PC-3 (cell line): ENCODE data around the gene NTPCR. TPM values are rescaled to one million over a fixed set of nuclear protein-coding genes. Genes with fewer than 3 reads are reported as not detected.

Experiments
- ATAC-seq: fragments of 200-7000 bp; cut with Tn5 transposase; 2 replicates; pipeline ENCODE4 v1.9.1; 2020; ENCODE audit warnings: mild to moderate bottlenecking, moderate library complexity
- Bru-seq: library from RNA; stranded (reverse); fragments of 400-500 nt; gene quantifications from one replicate; lab custom pipeline; 2021; lab: Mats Ljungman, UMichigan
- BruChase-seq, 2 experiments: library from RNA; stranded (reverse); fragments of 400-500 nt; gene quantifications; one replicate each; lab custom pipeline; 2021; lab: Mats Ljungman, UMichigan
- BruUV-seq: library from RNA; stranded (reverse); fragments of 400-500 nt; replicated peaks from 2 replicates; lab custom pipeline; 2021; lab: Mats Ljungman, UMichigan
- CTCF ChIA-PET: fragments of 300-600 bp; sonication (Branson Sonifier 250); formaldehyde crosslinking; loops from one replicate; lab custom pipeline; 2022; ENCODE audit warnings: antibody characterized with exemption; lab: Charles Lee
- POLR2A ChIA-PET: fragments of 300-600 bp; sonication (Branson Sonifier 250); formaldehyde crosslinking; loops from one replicate; lab custom pipeline; 2022; ENCODE audit warnings: antibody characterized with exemption; ENCODE audit not compliant: unreplicated experiment; lab: Charles Lee
- DNase-seq: peaks from one replicate; pipeline ENCODE4 v3.0.0-alpha.2; 2015
- H2AFZ ChIP-seq: fragments of 300-600 bp; sonication (generic); 2 replicates; pipeline ENCODE4 v1.6.0; 2016; ENCODE audit warnings: antibody characterized with exemption, low read length
- H3F3A ChIP-seq: fragments of 300-600 bp; sonication (generic); one replicate; pipeline ENCODE4 v1.6.0; 2017; ENCODE audit warnings: antibody characterized with exemption, low read length, control low read depth, mild to moderate bottlenecking; ENCODE audit not compliant: unreplicated experiment
- H3K27ac ChIP-seq: fragments of 300-600 bp; sonication (generic); 2 replicates; pipeline ENCODE4 v1.5.1; 2016; ENCODE audit warnings: mild to moderate bottlenecking, low read length
- H3K27me3 ChIP-seq: fragments of 300-600 bp; sonication (generic); 2 replicates; pipeline ENCODE4 v1.6.1; 2016; ENCODE audit warnings: low read length, mixed read lengths
- H3K36me3 ChIP-seq: fragments of 300-600 bp; sonication (generic); 2 replicates; pipeline ENCODE4 v1.6.1; 2016; ENCODE audit warnings: low read depth, mixed run types, low read length, mixed read lengths
- H3K4me1 ChIP-seq: fragments of 300-600 bp; sonication (generic); 2 replicates; pipeline ENCODE4 v1.5.1; 2016; ENCODE audit warnings: low read length; ENCODE audit not compliant: insufficient read depth
- H3K4me2 ChIP-seq: fragments of 300-600 bp; sonication (generic); 2 replicates; pipeline ENCODE4 v1.6.0; 2016; ENCODE audit warnings: low read length
- H3K4me3 ChIP-seq: fragments of 300-600 bp; sonication (generic); 2 replicates; pipeline ENCODE4 v1.5.1; 2016; ENCODE audit warnings: mild to moderate bottlenecking, low read length, mixed read lengths
- H3K79me2 ChIP-seq: fragments of 300-600 bp; sonication (generic); 2 replicates; pipeline ENCODE4 v1.6.1; 2017; ENCODE audit warnings: low read length, mixed read lengths
- H3K9ac ChIP-seq: fragments of 300-600 bp; sonication (generic); 2 replicates; pipeline ENCODE4 v1.6.0; 2016; ENCODE audit warnings: mild to moderate bottlenecking, low read length
- H3K9me2 ChIP-seq: fragments of 300-600 bp; sonication (generic); replicated peaks from 2 replicates; pipeline ENCODE4 v1.6.1; 2016; ENCODE audit warnings: mixed run types, low read length, mixed read lengths
- H3K9me3 ChIP-seq: fragments of 300-600 bp; sonication (generic); 2 replicates; pipeline ENCODE4 v1.6.1; 2016; ENCODE audit warnings: low read length, mixed read lengths
- H4K20me1 ChIP-seq: fragments of 300-600 bp; sonication (generic); 2 replicates; pipeline ENCODE4 v1.6.1; 2016; ENCODE audit warnings: low read length, mixed read lengths
- EZH2 ChIP-seq: fragments of 300-600 bp; sonication (generic); IDR thresholded peaks from one replicate; pipeline ENCODE4 v1.6.1; 2017; ENCODE audit warnings: antibody characterized with exemption, mild to moderate bottlenecking, low read length; ENCODE audit not compliant: unreplicated experiment
- EZH2phosphoT487 ChIP-seq: fragments of 300-600 bp; sonication (generic); IDR thresholded peaks from 2 replicates; pipeline ENCODE4 v1.6.1; 2018; ENCODE audit warnings: mild to moderate bottlenecking, antibody characterized with exemption, low read length, borderline replicate concordance
- intact Hi-C: fragments of 100-400 bp; cut with micrococcal nuclease; formaldehyde crosslinking; loops from 2 replicates; pipeline ENCODE4 v1.9.0; 2023
- long read RNA-seq: library from polyadenylated mRNA; unstranded; transcript quantifications from one replicate; pipeline ENCODE4 v2.0.0, GENCODE V29; 2021; ENCODE audit not compliant: unreplicated experiment
- total RNA-seq: library from RNA; depleted of rRNA; stranded (reverse); fragments of >200 nt; gene quantifications from 2 replicates; pipeline ENCODE4 v1.2.3, GENCODE V29; 2014; rRNA removed
- TF ChIP-seq, protein P1 (sequence below): fragments of 300-600 bp; sonication (generic); conservative IDR thresholded peaks from 2 replicates; pipeline ENCODE4 v1.5.1; 2017; ENCODE audit warnings: antibody characterized with exemption, low read depth, mild to moderate bottlenecking, low read length

NTPCR gene, protein sequence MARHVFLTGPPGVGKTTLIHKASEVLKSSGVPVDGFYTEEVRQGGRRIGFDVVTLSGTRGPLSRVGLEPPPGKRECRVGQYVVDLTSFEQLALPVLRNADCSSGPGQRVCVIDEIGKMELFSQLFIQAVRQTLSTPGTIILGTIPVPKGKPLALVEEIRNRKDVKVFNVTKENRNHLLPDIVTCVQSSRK
- total RNA-seq (17.5 and 43.1 TPM in 2 replicates), Bru-seq, nascent RNA (percentile 72 among the genes with signal in this experiment), BruChase-seq, experiment 1, labeled RNA remaining after a 6-hour chase (percentile 76 among the genes with signal in this experiment), BruChase-seq, experiment 2, labeled RNA remaining after a 2-hour chase (percentile 78 among the genes with signal in this experiment)
- long read RNA-seq, full-length matches to known transcripts: 59 of 83 reads
- long read RNA-seq, partial matches to known transcripts: 8 of 83 reads
- long read RNA-seq, other reads (novel, unspliced or antisense): 16 of 83 reads

DNA sequence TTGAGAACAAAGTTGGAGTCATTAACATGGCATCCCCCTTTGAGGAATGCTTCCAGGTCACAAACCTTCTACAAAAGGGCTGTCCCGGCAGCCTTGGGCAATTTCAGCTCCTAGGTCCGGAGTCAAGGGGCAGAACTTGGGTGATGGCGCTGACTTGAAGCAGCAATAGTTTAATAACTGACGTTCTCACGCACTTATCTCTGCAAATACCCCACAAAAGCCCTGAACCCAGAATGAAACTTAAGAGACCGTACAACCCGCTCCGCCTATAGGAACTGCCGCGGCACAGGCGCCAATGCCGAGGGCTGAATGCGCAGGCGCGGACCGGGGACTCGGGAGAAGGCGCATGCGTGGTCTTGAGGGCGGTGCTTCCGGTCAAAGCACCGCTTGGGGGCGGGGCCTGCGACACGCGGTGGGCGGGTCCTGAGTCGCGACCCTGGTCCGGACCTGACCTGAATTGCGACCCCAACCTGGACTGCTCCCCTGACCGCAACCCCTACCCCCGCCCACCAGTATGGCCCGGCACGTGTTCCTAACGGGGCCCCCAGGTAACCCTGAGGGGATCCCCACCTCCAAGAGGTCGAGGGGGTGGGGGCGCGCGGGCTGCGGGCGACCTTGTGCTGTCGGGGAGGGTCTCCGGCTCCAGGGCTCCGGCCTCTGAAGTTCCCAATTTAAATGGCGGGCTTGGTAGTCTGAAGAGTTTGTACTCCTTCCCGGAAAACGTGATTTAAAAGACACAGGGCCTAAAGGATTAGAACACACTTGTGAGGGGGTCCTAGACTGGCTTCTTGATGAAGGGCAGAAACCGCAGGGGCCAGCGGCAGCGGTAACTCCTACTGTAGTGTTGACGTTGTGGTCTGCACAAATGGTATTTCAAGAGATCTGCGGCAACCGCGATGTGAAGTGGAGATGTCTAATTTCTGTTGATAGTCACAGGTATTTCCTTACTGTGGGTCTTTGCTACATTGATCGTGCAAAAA lies at the start of gene NTPCR:
NTPCR (plus strand) TSS at position 415 of the 980 bp plus-strand sequence; CDS start at position 515, 100 bp downstream.
- Histone ChIP-seq H3K36me3 (no peaks in the 10 kb centered on the region), H3K9me3 (no peaks in the 10 kb centered on the region), H3K4me2 (peak within 1 kb of the TSS; percentile 88), H4K20me1 (no peaks in the 10 kb centered on the region), H3F3A (no peaks in the 10 kb centered on the region), H3K4me1 (peaks cover 24% of the 10 kb centered on the region), H2AFZ (peak within 1 kb of the TSS; percentile 95), H3K4me3 (peak within 1 kb of the TSS; percentile 81), H3K9ac (peak within 1 kb of the TSS; percentile 77), H3K9me2 (0 out of 2 replicates have a peak, but pooled peaks cover 3% of the 10 kb centered on the region), H3K79me2 (peaks cover 46% of the 10 kb centered on the region), H3K27me3 (no peaks in the 10 kb centered on the region), H3K27ac (peak within 1 kb of the TSS; percentile 57)
- TSS peak; percentile 50 for BruUV-seq
- ATAC-seq: peak; percentile 77
- DNase-seq: peak; percentile 98
- intact Hi-C loops: loop anchor here (1.0 to 10.0 kb wide), 6 partner anchors 81 to 320 kb away; partner anchors contain the start of gene SIPA1L2
- ChIA-PET CTCF (interaction anchor here (0.6 kb wide), 1 partner anchor 87 kb away, joined by 3 read pairs; no protein-coding TSS in a partner anchor), POLR2A (no interaction called here)
- TF ChIP-seq, protein P1, sequence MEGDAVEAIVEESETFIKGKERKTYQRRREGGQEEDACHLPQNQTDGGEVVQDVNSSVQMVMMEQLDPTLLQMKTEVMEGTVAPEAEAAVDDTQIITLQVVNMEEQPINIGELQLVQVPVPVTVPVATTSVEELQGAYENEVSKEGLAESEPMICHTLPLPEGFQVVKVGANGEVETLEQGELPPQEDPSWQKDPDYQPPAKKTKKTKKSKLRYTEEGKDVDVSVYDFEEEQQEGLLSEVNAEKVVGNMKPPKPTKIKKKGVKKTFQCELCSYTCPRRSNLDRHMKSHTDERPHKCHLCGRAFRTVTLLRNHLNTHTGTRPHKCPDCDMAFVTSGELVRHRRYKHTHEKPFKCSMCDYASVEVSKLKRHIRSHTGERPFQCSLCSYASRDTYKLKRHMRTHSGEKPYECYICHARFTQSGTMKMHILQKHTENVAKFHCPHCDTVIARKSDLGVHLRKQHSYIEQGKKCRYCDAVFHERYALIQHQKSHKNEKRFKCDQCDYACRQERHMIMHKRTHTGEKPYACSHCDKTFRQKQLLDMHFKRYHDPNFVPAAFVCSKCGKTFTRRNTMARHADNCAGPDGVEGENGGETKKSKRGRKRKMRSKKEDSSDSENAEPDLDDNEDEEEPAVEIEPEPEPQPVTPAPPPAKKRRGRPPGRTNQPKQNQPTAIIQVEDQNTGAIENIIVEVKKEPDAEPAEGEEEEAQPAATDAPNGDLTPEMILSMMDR: 0 out of 2 replicates have a peak, but pooled peaks have one; percentile 6
- TF ChIP-seq EZH2phosphoT487 (no peak), EZH2 (no peak)

DNA sequence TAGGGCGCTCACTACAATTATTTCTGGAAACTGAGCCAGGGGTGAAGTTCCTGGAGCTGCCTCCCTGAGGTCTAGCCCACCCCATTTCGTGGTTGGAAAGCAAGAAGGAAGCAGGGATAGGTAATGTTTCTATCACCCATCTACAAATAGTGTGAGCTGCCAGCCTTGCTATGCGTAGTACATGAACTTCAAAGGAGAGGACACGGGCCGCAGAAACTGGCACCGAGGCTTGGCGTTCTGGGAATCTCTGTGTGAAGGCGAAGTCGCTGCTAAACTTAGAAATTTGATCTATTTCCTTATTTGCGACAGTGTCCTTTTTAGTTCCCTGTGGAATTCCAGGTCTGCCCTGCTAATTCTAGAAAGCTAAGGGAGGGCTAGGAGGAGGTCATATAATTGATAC lies 49.6 kb upstream of the NTPCR start:
- no peaks in the 10 kb centered on the region for H3F3A ChIP-seq
- DNase-seq (no peak), ATAC-seq (no peak)
- no peaks in the 10 kb centered on the region for H4K20me1 ChIP-seq
- no peak overlapping the region for H3K9ac ChIP-seq
- no peak overlapping the region for H3K4me3 ChIP-seq
- ChIA-PET POLR2A (no interaction called here), CTCF (no interaction called here)
- TF ChIP-seq EZH2 (no peak), EZH2phosphoT487 (no peak)
- TF ChIP-seq, protein P1: no peak
- no peaks in the 10 kb centered on the region for H3K36me3 ChIP-seq
- no peak overlapping the region for H2AFZ ChIP-seq
- peaks cover 11% of the 10 kb centered on the region for H3K4me1 ChIP-seq
- no peaks in the 10 kb centered on the region for H3K27me3 ChIP-seq
- no TSS peak for BruUV-seq
- no peak overlapping the region for H3K27ac ChIP-seq
- H3K79me2 ChIP-seq: no peaks in the 10 kb centered on the region
- intact Hi-C loops: no loop called here
- no peaks in the 10 kb centered on the region for H3K9me3 ChIP-seq
- H3K4me2 ChIP-seq: no peak overlapping the region
- H3K9me2 ChIP-seq: no peaks in the 10 kb centered on the region
